Mucosa of rectum (tissue), 2 donors: ENCODE data around the gene NPTN.

Experiments used
- H3K27ac ChIP-seq, 2 donors: one replicate each; pipeline ENCODE4 v1.7.0; 2013; ENCODE audit warnings: inconsistent platforms in 2 of 2, low read depth in 2 of 2, low read length in 2 of 2
- H3K27me3 ChIP-seq, 2 donors: one replicate each; pipeline ENCODE4 v1.7.0; 2013; ENCODE audit warnings: low read length in 2 of 2; ENCODE audit not compliant: control insufficient read depth in 2 of 2, insufficient read depth in 2 of 2
- H3K36me3 ChIP-seq, 2 donors: one replicate each; pipeline ENCODE4 v1.7.0; 2013; ENCODE audit warnings: low read length in 2 of 2; ENCODE audit not compliant: control insufficient read depth in 2 of 2, insufficient read depth in 2 of 2
- H3K4me1 ChIP-seq, 2 donors: one replicate each; pipeline ENCODE4 v1.7.0; 2013; ENCODE audit warnings: low read length in 2 of 2, mild to moderate bottlenecking in 1 of 2; ENCODE audit not compliant: control insufficient read depth in 2 of 2, insufficient read depth in 2 of 2
- H3K4me3 ChIP-seq, 2 donors: one replicate each; pipeline ENCODE4 v1.7.0; 2013; ENCODE audit warnings: low read length in 2 of 2
- H3K9ac ChIP-seq, 2 donors: one replicate each; pipeline ENCODE4 v1.7.0; 2013; ENCODE audit warnings: low read length in 2 of 2, low read depth in 1 of 2, mild to moderate bottlenecking in 1 of 2
- H3K9me3 ChIP-seq, 2 donors: one replicate each; pipeline ENCODE4 v1.7.0; 2013; ENCODE audit warnings: low read length in 2 of 2; ENCODE audit not compliant: control insufficient read depth in 2 of 2
- donor health status: healthy.
- donor health status: Normal muscosa, but diverticular disease.

Gene NPTN

DNA sequence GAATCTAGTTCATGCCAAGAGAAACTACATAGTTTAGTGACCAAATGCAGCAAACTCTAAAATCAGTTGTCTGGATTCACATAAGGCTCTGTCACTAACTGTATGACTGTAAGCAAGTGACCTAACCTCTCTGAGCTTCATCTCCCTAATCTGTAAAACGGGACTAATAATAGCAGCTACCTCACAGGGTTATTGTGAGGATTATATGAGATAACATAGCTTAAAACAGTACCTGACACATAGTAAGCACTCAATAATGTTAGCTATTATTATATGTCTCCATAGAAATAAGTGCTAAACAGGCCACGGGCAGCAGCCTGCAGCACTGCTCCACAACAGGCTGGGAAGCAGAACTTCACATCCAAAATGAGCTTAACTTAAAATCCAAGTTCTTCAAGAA lies 30.2 kb downstream of the NPTN start:
- H3K36me3 ChIP-seq: no peaks in the 10 kb centered on the region
- H3K27ac ChIP-seq: no peak overlapping the region
- H3K9ac ChIP-seq: no peak overlapping the region
- H3K4me1 ChIP-seq: peaks cover 24% of the 10 kb centered on the region in 2 donors
- H3K4me3 ChIP-seq: no peak overlapping the region
- H3K9me3 ChIP-seq: no peaks in the 10 kb centered on the region
- H3K27me3 ChIP-seq: no peaks in the 10 kb centered on the region

DNA sequence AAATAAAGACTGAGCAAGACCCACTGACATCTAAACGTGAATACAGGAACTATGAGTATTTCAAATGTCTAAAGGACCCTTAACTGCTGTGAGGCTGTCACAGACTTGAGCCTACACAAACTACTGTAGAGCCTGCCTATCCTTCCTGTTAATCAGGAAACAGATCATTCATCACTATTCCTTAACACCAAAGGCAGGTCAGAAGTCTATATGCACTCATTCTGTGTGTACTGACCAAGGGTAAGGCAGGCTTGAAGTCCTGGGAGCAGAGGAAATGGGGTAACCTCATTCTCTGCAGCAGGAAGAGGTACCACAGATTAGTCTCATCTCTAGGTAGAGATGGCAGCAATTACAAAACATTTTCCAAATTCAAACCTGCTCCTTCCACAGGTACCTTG lies 30.7 kb downstream of the NPTN start:
- no peaks in the 10 kb centered on the region for H3K27me3 ChIP-seq
- peaks cover 24 to 26% of the 10 kb centered on the region in 2 donors for H3K4me1 ChIP-seq
- no peak overlapping the region for H3K4me3 ChIP-seq
- no peaks in the 10 kb centered on the region for H3K36me3 ChIP-seq
- H3K27ac ChIP-seq: peak overlapping the region; percentile 38 to 39
- peak overlapping the region in 1 of 2 donors; percentile 35 for H3K9ac ChIP-seq
- H3K9me3 ChIP-seq: no peaks in the 10 kb centered on the region

DNA sequence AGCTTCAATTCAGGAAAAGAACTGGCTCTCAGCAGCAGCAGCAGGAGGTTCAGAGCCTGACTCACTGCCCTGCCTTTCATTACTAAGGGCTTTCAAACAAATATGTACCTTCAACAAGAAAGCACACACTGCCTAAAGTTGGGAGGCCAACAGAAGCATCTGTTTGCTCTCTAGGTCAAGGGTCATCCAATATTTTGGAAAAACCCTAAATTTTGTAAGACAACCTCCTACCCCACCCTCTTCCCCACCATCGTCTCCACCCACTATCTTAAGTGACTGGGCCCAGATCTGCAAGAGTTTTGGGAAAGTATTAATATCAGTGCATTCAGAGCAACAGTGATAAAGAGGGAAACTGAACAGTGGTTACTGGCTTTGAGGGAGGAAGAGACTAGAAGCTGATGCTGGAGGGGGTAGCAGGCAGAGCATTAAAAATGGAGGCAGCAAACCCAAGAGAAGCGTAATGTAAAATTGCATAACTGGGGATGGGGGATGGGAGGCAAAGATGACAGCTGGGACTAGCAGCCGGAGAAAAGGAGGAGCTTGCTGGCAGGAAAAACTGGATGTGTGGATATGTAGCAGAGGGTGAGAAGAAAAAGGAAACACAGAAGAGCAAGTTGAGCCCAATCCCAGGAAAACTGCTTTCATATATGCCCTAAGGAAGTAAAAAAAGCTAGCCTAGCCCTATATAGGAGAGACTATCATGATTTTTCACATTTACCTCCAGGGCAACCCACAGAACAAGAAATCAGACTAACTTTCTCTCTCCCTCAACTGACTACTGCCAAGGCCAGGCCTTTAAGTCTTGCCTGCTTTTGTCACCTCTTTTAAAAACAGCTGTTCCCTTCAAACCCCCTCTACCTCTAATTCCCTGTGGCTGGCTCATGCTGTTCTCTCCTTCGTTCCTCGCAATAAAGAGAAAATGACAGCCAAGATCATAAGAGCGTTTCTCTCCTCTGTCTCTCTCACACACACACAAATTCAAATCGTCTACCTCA lies 31.4 kb downstream of the NPTN start:
- no peaks in the 10 kb centered on the region for H3K27me3 ChIP-seq
- H3K27ac ChIP-seq: peak overlapping the region; percentile 38 to 39
- H3K4me3 ChIP-seq: peak overlapping the region in 1 of 2 donors; percentile 37
- no peaks in the 10 kb centered on the region for H3K36me3 ChIP-seq
- peaks cover 24 to 30% of the 10 kb centered on the region in 2 donors for H3K4me1 ChIP-seq
- peak overlapping the region; percentile 9 to 35 for H3K9ac ChIP-seq
- no peaks in the 10 kb centered on the region for H3K9me3 ChIP-seq

DNA sequence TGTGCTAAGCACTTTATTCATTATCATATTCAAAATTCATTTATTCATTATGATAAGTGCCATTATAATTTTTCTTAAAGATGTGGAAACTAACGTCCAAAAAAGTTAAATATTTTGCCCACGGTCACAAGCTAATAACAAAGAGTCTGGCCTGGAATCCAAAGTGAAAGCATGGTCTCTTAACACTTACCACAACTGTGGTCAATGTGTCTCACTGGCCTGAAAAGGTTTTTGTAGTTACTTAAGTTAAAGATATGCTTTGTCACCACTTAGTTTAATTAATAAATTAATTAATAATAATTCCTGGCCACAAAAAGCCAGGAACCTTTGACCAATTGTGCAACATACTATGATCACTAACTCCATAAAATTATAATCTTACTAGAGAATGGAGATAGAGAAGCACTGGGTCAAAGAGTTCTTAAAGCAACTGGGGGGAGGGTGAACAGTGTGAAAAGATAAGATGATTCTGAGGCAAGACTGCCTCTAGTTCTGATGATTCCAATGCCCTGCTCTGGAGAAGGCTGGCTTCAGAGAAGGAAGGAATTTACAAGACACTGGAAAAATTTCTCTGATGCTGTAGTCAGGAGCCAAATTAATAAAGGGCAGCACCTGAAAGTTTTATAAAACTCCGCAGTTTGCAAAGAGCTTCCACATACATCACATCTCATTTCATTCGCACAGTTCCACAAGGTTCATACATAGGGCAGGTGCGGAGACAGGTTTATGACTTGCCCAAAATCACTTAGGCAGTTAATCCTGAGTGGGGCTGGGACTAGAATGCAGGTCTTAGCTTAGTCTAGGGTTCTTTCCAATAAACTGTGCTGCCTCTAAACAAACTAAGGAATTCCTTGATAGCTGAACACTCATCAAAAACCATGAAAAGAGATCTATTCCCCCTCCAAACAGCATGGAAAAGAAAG lies 32.5 kb downstream of the NPTN start:
- no peaks in the 10 kb centered on the region for H3K36me3 ChIP-seq
- peak overlapping the region; percentile 36 to 38 for H3K27ac ChIP-seq
- H3K9me3 ChIP-seq: no peaks in the 10 kb centered on the region
- H3K4me3 ChIP-seq: no peak overlapping the region
- H3K4me1 ChIP-seq: peaks cover 24 to 30% of the 10 kb centered on the region in 2 donors
- no peaks in the 10 kb centered on the region for H3K27me3 ChIP-seq
- H3K9ac ChIP-seq: no peak overlapping the region

DNA sequence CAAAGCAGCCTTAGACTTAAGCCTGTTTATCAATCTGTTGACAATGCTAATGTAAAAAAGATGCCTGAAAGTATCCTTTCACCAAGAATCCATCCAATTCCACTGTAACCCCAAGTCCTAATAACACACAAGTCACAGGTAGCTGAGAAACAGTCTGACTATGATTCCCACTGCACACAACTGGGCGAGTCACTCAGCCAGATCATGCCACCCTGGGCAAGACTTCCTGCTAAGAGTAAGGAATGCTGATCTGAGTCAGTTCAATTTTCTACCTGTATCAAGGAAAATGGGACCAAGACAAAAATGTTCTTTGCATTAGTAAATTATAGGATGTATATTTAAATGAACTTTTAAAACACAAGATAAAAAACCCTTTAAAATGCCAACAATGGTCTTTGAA lies 33.3 kb downstream of the NPTN start:
- H3K27ac ChIP-seq: no peak overlapping the region
- no peaks in the 10 kb centered on the region for H3K27me3 ChIP-seq
- no peaks in the 10 kb centered on the region for H3K36me3 ChIP-seq
- H3K4me3 ChIP-seq: no peak overlapping the region
- H3K9ac ChIP-seq: no peak overlapping the region
- no peaks in the 10 kb centered on the region for H3K9me3 ChIP-seq
- H3K4me1 ChIP-seq: peaks cover 24 to 30% of the 10 kb centered on the region in 2 donors

DNA sequence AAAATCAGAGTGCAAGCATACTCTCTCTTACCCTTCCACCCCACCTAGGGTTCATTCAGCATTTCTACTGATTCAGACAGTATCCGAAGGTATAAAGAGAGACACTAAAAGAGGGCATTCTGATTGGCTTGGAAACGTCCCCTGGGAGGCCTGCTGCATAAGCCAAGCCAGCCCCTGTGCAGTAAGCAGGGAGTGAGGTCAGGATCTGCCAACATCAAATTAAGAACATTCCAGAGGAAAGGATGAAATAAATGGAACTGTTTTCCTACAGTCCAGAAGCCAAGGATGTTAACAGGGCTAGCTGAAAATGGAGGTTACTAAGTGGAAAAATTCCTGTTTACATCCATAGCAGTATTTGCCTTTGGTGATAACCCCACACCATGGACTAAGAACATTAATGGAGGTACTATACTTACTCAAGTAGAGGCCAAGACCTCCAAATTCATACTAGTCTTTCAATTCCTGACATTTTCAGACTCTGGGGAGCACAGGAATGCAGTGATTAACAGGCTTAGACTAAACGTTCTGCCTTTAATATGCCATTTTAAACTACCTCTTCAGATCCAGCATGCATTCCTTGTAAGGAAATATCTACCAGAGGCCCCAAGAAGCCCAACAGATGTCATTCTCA lies 34.5 kb downstream of the NPTN start:
- no peak overlapping the region for H3K9ac ChIP-seq
- H3K4me1 ChIP-seq: peaks cover 24 to 31% of the 10 kb centered on the region in 2 donors
- no peaks in the 10 kb centered on the region for H3K36me3 ChIP-seq
- H3K4me3 ChIP-seq: no peak overlapping the region
- no peak overlapping the region for H3K27ac ChIP-seq
- H3K27me3 ChIP-seq: no peaks in the 10 kb centered on the region
- no peaks in the 10 kb centered on the region for H3K9me3 ChIP-seq

DNA sequence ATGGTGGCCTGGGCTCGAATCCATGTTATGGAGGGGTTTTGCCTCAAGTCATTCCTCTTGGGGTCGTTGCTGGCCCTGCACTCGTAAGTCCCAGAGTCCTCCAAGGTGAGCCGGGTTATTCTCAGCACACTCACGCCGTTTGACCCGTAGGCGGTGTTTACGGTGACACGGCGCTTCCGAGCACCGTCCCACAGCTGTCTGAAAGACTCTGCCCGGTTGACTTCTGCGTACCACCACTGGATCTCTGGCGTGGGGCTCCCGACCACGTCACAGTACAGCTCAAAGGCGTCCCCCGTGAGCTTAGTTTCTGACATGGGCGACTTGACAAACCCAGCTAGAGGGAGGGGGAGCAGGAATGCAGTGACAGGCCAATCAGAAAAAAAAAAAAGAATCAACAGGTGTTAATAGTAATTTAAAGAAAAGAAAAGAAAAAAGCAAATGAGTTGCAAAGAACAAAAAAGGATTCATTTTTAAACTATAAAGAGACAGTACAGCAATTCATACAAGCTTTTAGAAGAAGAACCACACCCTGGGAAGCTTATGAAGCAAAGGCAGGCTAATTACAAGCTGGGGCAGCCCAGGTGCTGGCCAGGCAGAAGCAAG lies 36.1 kb downstream of the NPTN start:
- peaks cover 14 to 26% of the 10 kb centered on the region in 2 donors for H3K4me1 ChIP-seq
- no peaks in the 10 kb centered on the region for H3K9me3 ChIP-seq
- H3K4me3 ChIP-seq: no peak overlapping the region
- no peaks in the 10 kb centered on the region for H3K27me3 ChIP-seq
- H3K36me3 ChIP-seq: peaks cover 0 to 2% of the 10 kb centered on the region in 2 donors
- H3K9ac ChIP-seq: no peak overlapping the region
- no peak overlapping the region for H3K27ac ChIP-seq

DNA sequence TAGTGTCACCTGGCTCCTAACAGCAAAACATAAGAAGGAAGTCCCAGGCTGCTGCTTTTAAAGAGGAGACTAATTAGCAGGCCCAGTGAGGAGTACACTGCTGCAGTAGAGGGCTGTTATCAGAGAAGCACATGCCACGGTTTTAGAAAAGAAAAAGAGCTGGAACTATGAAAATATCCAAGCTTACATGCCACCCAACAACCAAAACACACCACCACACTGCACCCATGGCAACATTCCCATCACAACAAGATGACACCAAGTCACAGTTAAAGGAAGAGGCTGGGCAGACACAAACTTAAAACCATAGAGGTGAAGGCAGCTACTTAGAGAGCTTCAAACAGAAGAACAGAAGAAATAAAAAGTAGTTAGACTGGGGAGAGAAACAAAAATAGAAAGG lies 37.0 kb downstream of the NPTN start:
- Histone ChIP-seq H3K27ac (no peak overlapping the region), H3K27me3 (no peaks in the 10 kb centered on the region), H3K4me1 (peaks cover 5 to 18% of the 10 kb centered on the region in 2 donors), H3K36me3 (peaks cover 7% of the 10 kb centered on the region in 2 donors), H3K9ac (no peak overlapping the region), H3K4me3 (no peak overlapping the region), H3K9me3 (no peaks in the 10 kb centered on the region)

DNA sequence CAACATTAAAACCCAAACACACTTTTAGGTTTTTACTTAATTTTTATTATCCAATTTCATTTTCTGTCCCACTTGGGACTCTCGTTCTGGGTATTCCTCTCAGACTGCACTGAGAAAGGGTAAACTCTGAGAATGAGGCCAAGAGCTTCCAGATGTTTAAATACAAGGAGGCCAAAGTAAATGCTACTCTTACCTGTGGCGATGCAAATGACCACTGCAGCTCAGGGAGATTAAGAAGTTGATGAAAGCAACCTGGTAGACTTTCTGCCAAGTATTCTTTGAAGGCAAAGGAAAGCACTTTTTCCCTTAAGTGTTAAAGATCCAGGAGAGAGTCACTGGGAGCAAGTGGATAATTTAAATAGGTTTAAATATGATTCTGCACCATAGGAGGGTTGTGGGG lies 39.1 kb downstream of the NPTN start:
- Histone ChIP-seq H3K9me3 (no peaks in the 10 kb centered on the region), H3K27ac (no peak overlapping the region), H3K36me3 (peaks cover 9 to 13% of the 10 kb centered on the region in 2 donors), H3K27me3 (no peaks in the 10 kb centered on the region), H3K9ac (no peak overlapping the region), H3K4me3 (no peak overlapping the region), H3K4me1 (peaks cover 0 to 8% of the 10 kb centered on the region in 2 donors)
